ENCODE measurements around the gene LTBP4.
A peak's percentile ranks its signal among the peaks of the same experiment; 100 is the strongest.
"Not testable (repeated sequence)": the region's sequence is repeated elsewhere in the genome, so short reads cannot be mapped to it uniquely, and the experiment has no call there.

The LTBP4 gene

GRCh38 chr19:40601134-40601974 lies at the start of gene LTBP4:
Gene LTBP4, plus strand, starts transcription at chr19:40601369. Its CDS starts 19 bp downstream, at chr19:40601388.
- DNase-seq (ENCODE audit: low read depth in 2 of 2, low spot score in 1 of 2) = no peak

GRCh38 chr19:40552848-40553247 lies 48.3 kb upstream of the LTBP4 start:
- DNase-seq (ENCODE audit: low read depth in 2 of 2, low spot score in 1 of 2) = no peak

DNA sequence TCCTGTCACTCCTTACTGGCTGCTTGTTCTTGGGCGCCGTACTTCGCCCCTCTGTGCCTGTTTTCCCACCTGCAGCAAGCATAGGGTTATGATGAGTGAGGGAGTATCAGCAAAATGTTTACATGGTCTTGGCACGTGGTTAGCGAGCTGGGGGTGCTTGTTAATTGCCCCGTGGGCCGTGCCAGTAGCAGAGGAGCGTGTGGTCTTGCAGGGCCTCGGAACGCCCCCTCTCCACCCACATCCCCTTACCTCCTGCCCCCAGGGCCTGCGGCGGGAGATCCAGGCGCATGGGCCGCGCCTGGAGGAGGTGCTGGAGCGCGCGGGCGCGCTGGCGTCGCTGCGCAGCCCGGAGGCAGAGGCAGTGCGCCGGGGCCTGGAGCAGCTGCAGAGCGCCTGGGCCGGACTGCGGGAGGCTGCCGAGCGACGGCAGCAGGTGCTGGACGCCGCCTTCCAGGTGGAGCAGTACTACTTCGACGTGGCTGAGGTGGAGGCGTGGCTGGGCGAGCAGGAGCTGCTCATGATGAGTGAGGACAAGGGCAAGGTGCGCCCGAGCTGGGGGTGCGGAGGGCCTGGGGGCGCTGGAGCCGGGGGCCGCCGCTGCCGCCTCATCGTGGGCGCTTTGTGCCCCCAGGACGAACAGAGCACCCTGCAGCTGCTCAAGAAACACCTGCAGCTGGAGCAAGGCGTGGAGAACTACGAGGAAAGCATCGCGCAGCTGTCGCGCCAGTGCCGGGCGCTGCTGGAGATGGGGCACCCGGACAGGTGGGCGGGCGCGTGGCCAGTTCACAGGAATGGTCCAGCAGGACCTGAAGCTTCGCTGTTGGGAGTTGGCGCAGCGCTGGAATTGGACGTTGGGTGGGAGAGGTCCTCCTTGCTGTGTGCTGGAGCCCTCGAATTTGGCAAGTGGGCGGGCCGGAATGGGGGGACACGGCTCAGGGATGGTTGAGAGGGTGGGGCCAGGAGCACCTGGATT lies 47.0 kb upstream of the LTBP4 start:
- no peak for DNase-seq (ENCODE audit: low read depth in 2 of 2, low spot score in 1 of 2)

GRCh38 chr19:40555978-40556689 lies 45.0 kb upstream of the LTBP4 start:
- no peak for DNase-seq (ENCODE audit: low read depth in 2 of 2, low spot score in 1 of 2)

DNA sequence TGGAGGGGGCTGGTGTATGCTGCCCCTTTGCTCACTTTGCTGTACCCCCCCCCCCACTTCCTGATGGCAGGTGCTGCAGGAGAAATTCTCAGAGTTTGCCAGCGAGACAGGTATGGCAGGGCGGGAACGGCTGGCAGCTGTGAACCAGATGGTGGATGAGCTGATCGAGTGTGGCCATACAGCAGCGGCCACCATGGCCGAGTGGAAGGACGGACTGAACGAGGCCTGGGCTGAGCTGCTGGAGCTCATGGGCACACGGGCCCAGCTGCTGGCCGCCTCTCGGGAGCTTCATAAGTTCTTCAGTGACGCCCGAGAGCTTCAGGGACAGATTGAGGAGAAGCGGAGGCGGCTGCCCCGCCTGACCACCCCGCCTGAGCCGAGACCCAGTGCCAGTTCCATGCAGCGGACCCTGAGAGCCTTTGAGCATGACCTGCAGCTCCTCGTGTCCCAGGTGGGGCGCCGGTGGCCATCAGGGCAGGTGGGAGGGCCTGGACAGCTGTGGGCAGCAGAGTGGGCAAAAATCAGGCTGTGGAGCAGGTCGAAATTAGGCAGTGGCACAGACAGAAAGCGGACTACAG lies 44.1 kb upstream of the LTBP4 start:
- DNase-seq (ENCODE audit: low read depth in 2 of 2, low spot score in 1 of 2) = no peak

DNA sequence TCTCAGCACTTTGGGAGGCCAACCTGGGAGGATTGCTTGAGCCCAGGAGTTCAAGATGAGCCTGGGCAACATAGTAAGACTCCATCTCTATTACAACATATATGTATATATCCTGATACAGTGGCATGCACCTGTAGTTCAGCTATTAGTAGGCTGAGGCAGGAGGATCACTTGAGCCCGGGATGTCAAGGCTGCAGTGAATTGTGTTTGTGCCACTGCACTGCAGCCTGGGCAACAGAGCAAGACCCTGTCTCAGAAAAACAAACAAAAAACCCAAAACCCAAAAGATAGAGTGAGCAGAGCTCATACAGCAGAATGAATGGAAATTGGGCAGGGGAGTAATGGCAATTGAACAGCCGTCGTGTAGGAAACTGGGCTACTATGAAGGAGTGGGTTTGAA lies 41.8 kb upstream of the LTBP4 start:
- no peak for DNase-seq (ENCODE audit: low read depth in 2 of 2, low spot score in 1 of 2)

- no peak for DNase-seq (ENCODE audit: low read depth in 2 of 2, low spot score in 1 of 2)
Measured at GRCh38 chr19:40560092-40560507, 41.1 kb upstream of the LTBP4 start.

GRCh38 chr19:40561947-40562346 lies 39.2 kb upstream of the LTBP4 start:
- DNase-seq (ENCODE audit: low read depth in 2 of 2, low spot score in 1 of 2) = no peak

DNA sequence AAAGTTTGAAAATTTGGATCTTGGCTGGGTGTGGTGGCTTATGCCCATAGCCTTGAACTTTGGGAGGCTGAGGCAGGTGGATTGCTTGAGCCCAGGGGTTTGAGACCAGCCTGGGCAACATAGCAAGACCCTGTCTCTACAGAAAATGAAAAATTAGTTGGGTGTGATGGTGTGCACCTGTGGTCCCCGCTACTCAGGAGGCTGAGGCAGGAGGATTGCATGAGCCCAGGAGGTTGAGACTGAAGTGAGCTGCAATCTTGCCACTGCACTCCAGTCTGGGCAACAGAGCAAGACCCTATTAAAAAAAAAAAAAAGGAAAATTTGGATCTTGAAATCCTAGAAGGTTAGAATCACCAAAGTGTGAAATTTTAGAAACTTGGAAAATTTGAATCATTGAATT lies 36.6 kb upstream of the LTBP4 start:
- not testable (repeated sequence) for DNase-seq (ENCODE audit: low read depth in 2 of 2, low spot score in 1 of 2)

DNA sequence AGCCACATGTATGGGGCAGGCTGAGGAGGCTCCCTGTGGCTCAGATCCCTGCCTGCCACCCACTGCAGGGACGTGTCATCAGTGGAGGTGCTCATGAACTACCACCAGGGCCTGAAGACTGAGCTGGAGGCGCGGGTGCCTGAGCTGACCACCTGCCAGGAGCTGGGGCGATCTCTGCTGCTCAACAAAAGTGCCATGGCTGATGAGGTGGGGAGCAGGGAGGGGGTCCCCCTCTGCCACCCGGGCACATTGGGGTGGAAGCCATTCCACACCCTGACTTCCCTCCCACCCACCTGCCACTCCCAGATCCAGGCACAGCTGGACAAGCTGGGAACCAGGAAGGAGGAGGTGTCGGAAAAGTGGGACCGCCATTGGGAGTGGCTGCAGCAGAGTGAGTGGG lies 35.8 kb upstream of the LTBP4 start:
- no peak for DNase-seq (ENCODE audit: low read depth in 2 of 2, low spot score in 1 of 2)

- no peak for DNase-seq (ENCODE audit: low read depth in 2 of 2, low spot score in 1 of 2)
Measured at GRCh38 chr19:40565910-40566495, 35.2 kb upstream of the LTBP4 start.

DNA sequence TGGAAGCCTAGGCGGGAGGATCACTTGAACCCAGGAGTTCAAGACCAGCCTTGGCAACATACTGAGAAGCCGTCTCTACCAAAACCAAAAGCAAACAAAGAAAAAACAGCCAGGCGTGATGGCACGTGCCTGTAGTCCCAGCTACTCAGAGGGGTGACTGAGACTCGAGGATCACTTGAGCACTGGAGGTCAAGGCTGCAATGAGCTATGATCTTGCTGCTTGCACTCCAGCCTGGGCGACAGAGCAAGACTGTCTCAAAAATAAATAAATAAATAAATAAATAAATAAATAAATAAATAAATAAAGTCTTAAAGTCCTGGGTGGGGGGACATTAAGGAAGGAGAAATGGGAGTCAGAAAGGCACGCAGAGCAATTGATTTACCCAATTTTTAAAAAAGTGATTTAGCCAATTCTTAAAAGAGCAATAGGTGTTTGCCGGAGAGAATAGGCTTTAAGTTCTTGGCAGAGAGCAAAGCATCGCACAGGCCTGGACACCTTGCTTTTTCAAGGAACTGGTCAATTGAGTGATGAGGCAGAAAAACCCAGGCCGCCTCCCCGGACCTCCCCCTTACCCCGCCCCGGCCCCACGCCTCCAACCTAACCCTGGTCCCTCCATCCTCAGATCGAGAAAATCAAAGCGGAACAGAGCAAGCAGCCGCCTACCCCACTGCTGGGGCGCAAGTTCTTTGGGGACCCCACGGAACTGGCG lies 34.0 kb upstream of the LTBP4 start:
- DNase-seq (ENCODE audit: low read depth in 2 of 2, low spot score in 1 of 2) = no peak

- no peak for DNase-seq (ENCODE audit: low read depth in 2 of 2, low spot score in 1 of 2)
Measured at GRCh38 chr19:40567750-40568494, 33.2 kb upstream of the LTBP4 start.

DNA sequence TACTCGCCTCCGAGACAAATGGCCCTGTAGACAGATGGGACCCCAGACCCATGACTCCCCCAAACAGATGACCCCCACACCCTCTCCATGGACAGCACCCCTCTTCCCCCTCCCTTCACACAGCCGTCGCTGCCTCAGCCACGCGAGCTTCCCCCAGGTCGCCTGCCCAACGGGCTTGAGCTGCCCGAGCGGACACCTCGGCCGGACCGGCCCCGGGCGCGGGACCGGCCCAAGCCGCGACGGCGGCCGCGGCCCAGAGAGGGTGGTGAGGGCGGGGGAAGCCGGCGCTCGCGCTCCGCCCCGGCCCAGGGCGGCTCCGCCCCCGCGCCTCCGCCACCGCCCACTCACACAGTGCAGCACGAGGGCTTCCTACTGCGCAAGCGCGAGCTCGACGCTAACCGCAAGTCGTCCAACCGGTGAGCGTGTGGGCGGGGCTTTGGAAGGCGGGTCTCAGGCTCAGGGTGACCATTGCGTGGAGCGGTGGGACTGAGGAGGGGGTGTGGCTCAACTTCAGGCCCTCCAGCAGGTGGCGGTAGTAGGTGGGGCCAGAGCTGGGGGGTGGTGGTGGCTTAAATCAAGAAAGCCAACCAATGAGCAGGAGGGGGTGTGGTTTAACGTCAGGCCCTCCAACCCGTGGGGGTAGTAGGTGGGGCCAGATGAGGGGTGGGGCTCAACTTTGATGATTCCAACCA lies 30.7 kb upstream of the LTBP4 start:
- DNase-seq (ENCODE audit: low read depth in 2 of 2, low spot score in 1 of 2) = peak; percentile 79 to 87

DNA sequence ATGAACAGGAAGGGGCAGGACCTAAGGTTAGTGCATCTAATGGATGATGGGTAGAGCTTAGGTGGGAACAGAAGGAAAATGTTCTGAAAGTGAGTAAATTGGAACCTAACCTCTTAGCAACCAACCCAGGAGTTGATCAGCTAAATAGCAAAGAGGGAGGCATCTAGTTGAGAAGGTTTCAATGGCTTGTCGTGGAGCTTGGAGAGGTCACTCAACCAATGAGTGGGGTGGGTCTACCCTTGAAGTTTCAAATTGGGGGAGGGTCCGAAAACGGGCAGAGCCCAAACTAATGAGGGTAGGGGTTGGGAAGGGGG lies 30.2 kb upstream of the LTBP4 start:
- no peak for DNase-seq (ENCODE audit: low read depth in 2 of 2, low spot score in 1 of 2)

GRCh38 chr19:40571831-40572495 lies 29.2 kb upstream of the LTBP4 start:
- no peak for DNase-seq (ENCODE audit: low read depth in 2 of 2, low spot score in 1 of 2)

GRCh38 chr19:40575326-40575725 lies 25.8 kb upstream of the LTBP4 start:
- no peak for DNase-seq (ENCODE audit: low read depth in 2 of 2, low spot score in 1 of 2)

DNA sequence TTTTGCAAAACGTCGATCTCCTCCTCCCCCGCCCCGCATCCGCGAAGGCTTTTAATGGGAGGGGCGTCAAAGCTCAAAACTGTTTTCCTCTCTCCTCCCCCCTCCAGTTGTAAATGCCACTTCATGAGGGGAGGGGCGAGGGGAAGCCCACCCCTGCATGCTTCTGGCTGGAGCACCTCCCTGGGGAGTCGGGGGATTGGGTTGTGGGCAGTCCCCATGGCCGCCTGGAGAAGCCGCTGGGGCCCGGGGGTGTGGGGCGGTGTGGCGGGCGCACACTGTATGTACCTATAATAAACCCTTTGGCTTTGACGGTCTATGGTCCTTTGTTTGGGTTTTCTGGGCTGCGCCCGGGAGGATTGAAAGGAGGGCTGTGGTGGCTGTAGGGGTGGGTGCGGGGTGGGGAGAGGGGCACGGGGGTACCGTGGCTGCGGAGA lies 25.0 kb upstream of the LTBP4 start:
- no peak for DNase-seq (ENCODE audit: low read depth in 2 of 2, low spot score in 1 of 2)
